GM10266 (cell line): Measurements from ENCODE around the gene FBLN1.

Experiments
- DNase-seq: peaks from one replicate; pipeline ENCODE4 v3.0.0; 2012; ENCODE audit errors: extremely low spot score
- CTCF ChIP-seq: IDR thresholded peaks from 2 replicates; pipeline ENCODE4 v1.5.1; 2012; ENCODE audit warnings: mild to moderate bottlenecking, low read depth; ENCODE audit not compliant: control insufficient read depth, insufficient read depth; ENCODE audit errors: missing control alignments

FBLN1 gene

GRCh38 chr22:45626198-45626651 is 123.5 kb downstream of the FBLN1 start:
- no peak for TF ChIP-seq CTCF
- DNase-seq = no peak

GRCh38 chr22:45627489-45628233 is 125.0 kb downstream of the FBLN1 start:
- TF ChIP-seq CTCF = no peak
- no peak for DNase-seq

- TF ChIP-seq CTCF = no peak
- no peak for DNase-seq
These were observed 125.8 kb downstream of the FBLN1 start for GRCh38 chr22:45628515-45628914.

- no peak for TF ChIP-seq CTCF
- no peak for DNase-seq
These were observed 126.9 kb downstream of the FBLN1 start for GRCh38 chr22:45629469-45630089.

- no peak for TF ChIP-seq CTCF
- DNase-seq = no peak
These were observed 127.8 kb downstream of the FBLN1 start for GRCh38 chr22:45630436-45630835.

GRCh38 chr22:45631140-45631840 is 128.6 kb downstream of the FBLN1 start:
- TF ChIP-seq CTCF = no peak
- DNase-seq = no peak
